ENCODE measurements around the gene CYB5R2. TPM values are rescaled to one million over a fixed set of nuclear protein-coding genes. Genes with fewer than 3 reads are reported as not detected.
A peak's percentile ranks its signal among the peaks of the same experiment; 100 is the strongest.

Gene CYB5R2
- total RNA-seq, 1 experiment from 2014 or later: 40.3 TPM

GRCh38 chr11:7673724-7674434 lies 579 bp upstream of the CYB5R2 start (continued):
- TF ChIP-seq SP1 (CRISPR knock-in tag; conservative IDR thresholded peaks at IDR 0.05) (peak; percentile 46), RELA (CRISPR knock-in tag; IDR thresholded peaks at IDR 0.05; ENCODE audit: borderline replicate concordance) (no peak), ATF3 (CRISPR knock-in tag; conservative IDR thresholded peaks at IDR 0.05) (no peak), HMGA2 (CRISPR knock-in tag; IDR thresholded peaks at IDR 0.05) (no peak), MAX (CRISPR knock-in tag; IDR thresholded peaks at IDR 0.05) (no peak; the same call in 1 of the 2 replicates), ZBTB43 (CRISPR knock-in tag; IDR thresholded peaks at IDR 0.05) (no peak; the same call in 1 of the 2 replicates), ZNF121 (CRISPR knock-in tag; IDR thresholded peaks at IDR 0.05) (no peak), ZNF138 (CRISPR knock-in tag; conservative IDR thresholded peaks at IDR 0.05) (no peak), ESRRA (CRISPR knock-in tag; IDR thresholded peaks at IDR 0.05; ENCODE audit: borderline replicate concordance) (peak; percentile 20; the same call in 1 of the 2 replicates), ETV6 (CRISPR knock-in tag; IDR thresholded peaks at IDR 0.05) (0 out of 2 replicates have a peak, but pooled peaks have one; percentile 7), SMAD4 (CRISPR knock-in tag; IDR thresholded peaks at IDR 0.05) (no peak), NR2C2 (CRISPR knock-in tag; IDR thresholded peaks at IDR 0.05) (no peak), TEAD1 (CRISPR knock-in tag; IDR thresholded peaks at IDR 0.05) (no peak), IRF2 (CRISPR knock-in tag; IDR thresholded peaks at IDR 0.05; ENCODE audit: borderline replicate concordance, low read depth) (no peak), PREB (CRISPR knock-in tag; IDR thresholded peaks at IDR 0.05; ENCODE audit: borderline replicate concordance) (no peak), JUN (CRISPR knock-in tag; IDR thresholded peaks at IDR 0.05) (no peak)

GRCh38 chr11:7672276-7672959 lies 882 bp downstream of the CYB5R2 start:
- POLR2A ChIA-PET: interaction anchor here (1.7 to 2.5 kb wide), 2 partner anchors 15 to 22 kb away, joined by 4 to 7 read pairs; no protein-coding TSS in a partner anchor
- Mint-ChIP-seq H3K4me3 (peak overlapping the region; percentile 61), H3K27ac (no peak overlapping the region), H3K4me1 (peaks cover 43% of the 10 kb centered on the region), H3K27me3 (ENCODE audit: low read depth) (0 out of 2 replicates have a peak, but pooled peaks cover 4% of the 10 kb centered on the region), H3K9me3 (no peaks in the 10 kb centered on the region), H3K36me3 (peaks cover 26% of the 10 kb centered on the region)
- CTCF ChIA-PET: interaction anchor here (1.8 kb wide), 1 partner anchor 15 kb away, joined by 5 read pairs; no protein-coding TSS in a partner anchor
- no peak for DNase-seq (ENCODE audit: low spot score)
- no peak for ATAC-seq
- TF ChIP-seq ATF3 (CRISPR knock-in tag; conservative IDR thresholded peaks at IDR 0.05) (no peak), HMGXB4 (CRISPR knock-in tag; IDR thresholded peaks at IDR 0.05) (no peak), STAT6 (CRISPR knock-in tag; conservative IDR thresholded peaks at IDR 0.05; ENCODE audit: low read depth) (no peak), SOX15 (CRISPR knock-in tag; IDR thresholded peaks at IDR 0.05) (no peak), NFE2L1 (CRISPR knock-in tag; IDR thresholded peaks at IDR 0.05) (no peak), NFATC4 (CRISPR knock-in tag; IDR thresholded peaks at IDR 0.05) (no peak), MYBL2 (CRISPR knock-in tag; IDR thresholded peaks at IDR 0.05) (no peak), ZSCAN18 (CRISPR knock-in tag; IDR thresholded peaks at IDR 0.05) (no peak)
